Measurements from ENCODE around the gene HBA2. TPM values are rescaled to one million over a fixed set of nuclear protein-coding genes. Genes with fewer than 3 reads are reported as not detected.

Gene HBA2
- total and polyA plus RNA-seq, 9 of the 15 experiments (the other 6 are each of a cell fraction or from before 2014, with no cell fraction given): 40.4 to 853 (median 286) TPM

GRCh38 chr16:180681-181564 lies 8.2 kb downstream of the HBA2 start (continued):
- TF ChIP-seq ARHGAP35 (IDR thresholded peaks at IDR 0.05; ENCODE audit: partially characterized antibody) (peak; percentile 84), ZNF121 (CRISPR knock-in tag; conservative IDR thresholded peaks at IDR 0.05) (peak; percentile 77), CEBPG (CRISPR knock-in tag; IDR thresholded peaks at IDR 0.05) (peak; percentile 73), CEBPG (tag; conservative IDR thresholded peaks at IDR 0.05 in 1 of 2, IDR thresholded peaks at IDR 0.05 in 1 of 2) (no peak), ZNF766 (CRISPR knock-in tag; conservative IDR thresholded peaks at IDR 0.05) (0 out of 2 replicates have a peak, but pooled peaks have one; percentile 15), TCF3 (CRISPR knock-in tag; IDR thresholded peaks at IDR 0.05) (peak; percentile 48), TAL1 (IDR thresholded peaks at IDR 0.05) (no peak), NFATC3 (IDR thresholded peaks at IDR 0.05) (no peak), ZNF586 (CRISPR knock-in tag; conservative IDR thresholded peaks at IDR 0.05) (no peak), HLTF (IDR thresholded peaks at IDR 0.05) (no peak), POLR2AphosphoS2 (IDR thresholded peaks at IDR 0.05; ENCODE audit: low read length) (no peak; the same call in 1 of the 2 replicates), ZSCAN29 (IDR thresholded peaks at IDR 0.05) (no peak), TCF7L2 (IDR thresholded peaks at IDR 0.05; ENCODE audit: low read depth, low read length) (no peak), HNRNPH1 (optimal IDR thresholded peaks at IDR 0.05; ENCODE audit: low read depth, low read length) (no peak), ZBTB33 (CRISPR knock-in tag; IDR thresholded peaks at IDR 0.05) (peak; percentile 99), PTRF (tag; IDR thresholded peaks at IDR 0.05) (no peak), KAT7 (CRISPR knock-in tag; IDR thresholded peaks at IDR 0.05; ENCODE audit: borderline replicate concordance) (peak; percentile 100), ZNF79 (CRISPR knock-in tag; IDR thresholded peaks at IDR 0.05; ENCODE audit: low read depth) (no peak), ZNF699 (CRISPR knock-in tag; IDR thresholded peaks at IDR 0.05; ENCODE audit: insufficient replicate concordance) (no peak), ZNF224 (CRISPR knock-in tag; IDR thresholded peaks at IDR 0.05) (peak; percentile 98)
- TF ChIP-seq, protein P1, sequence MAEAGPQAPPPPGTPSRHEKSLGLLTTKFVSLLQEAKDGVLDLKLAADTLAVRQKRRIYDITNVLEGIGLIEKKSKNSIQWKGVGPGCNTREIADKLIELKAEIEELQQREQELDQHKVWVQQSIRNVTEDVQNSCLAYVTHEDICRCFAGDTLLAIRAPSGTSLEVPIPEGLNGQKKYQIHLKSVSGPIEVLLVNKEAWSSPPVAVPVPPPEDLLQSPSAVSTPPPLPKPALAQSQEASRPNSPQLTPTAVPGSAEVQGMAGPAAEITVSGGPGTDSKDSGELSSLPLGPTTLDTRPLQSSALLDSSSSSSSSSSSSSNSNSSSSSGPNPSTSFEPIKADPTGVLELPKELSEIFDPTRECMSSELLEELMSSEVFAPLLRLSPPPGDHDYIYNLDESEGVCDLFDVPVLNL (CRISPR knock-in tag; IDR thresholded peaks at IDR 0.05; ENCODE audit: low read depth): peak; percentile 87
- TF ChIP-seq, protein P2, sequence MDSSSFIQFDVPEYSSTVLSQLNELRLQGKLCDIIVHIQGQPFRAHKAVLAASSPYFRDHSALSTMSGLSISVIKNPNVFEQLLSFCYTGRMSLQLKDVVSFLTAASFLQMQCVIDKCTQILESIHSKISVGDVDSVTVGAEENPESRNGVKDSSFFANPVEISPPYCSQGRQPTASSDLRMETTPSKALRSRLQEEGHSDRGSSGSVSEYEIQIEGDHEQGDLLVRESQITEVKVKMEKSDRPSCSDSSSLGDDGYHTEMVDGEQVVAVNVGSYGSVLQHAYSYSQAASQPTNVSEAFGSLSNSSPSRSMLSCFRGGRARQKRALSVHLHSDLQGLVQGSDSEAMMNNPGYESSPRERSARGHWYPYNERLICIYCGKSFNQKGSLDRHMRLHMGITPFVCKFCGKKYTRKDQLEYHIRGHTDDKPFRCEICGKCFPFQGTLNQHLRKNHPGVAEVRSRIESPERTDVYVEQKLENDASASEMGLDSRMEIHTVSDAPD (CRISPR knock-in tag; IDR thresholded peaks at IDR 0.05): no peak
- TF ChIP-seq, protein P3, sequence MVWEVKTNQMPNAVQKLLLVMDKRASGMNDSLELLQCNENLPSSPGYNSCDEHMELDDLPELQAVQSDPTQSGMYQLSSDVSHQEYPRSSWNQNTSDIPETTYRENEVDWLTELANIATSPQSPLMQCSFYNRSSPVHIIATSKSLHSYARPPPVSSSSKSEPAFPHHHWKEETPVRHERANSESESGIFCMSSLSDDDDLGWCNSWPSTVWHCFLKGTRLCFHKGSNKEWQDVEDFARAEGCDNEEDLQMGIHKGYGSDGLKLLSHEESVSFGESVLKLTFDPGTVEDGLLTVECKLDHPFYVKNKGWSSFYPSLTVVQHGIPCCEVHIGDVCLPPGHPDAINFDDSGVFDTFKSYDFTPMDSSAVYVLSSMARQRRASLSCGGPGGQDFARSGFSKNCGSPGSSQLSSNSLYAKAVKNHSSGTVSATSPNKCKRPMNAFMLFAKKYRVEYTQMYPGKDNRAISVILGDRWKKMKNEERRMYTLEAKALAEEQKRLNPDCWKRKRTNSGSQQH (CRISPR knock-in tag; IDR thresholded peaks at IDR 0.05): no peak
